GM21529 (cell line): ENCODE measurements around the gene SRP68.
"Not testable (repeated sequence)": the region's sequence is repeated elsewhere in the genome, so short reads cannot be mapped to it uniquely, and the experiment has no call there.

Experiments
- ATAC-seq: cut with Tn5 transposase; IDR thresholded peaks from one replicate; pipeline ENCODE4 v1.9.1; 2021; ENCODE audit not compliant: unreplicated experiment

Gene SRP68

DNA sequence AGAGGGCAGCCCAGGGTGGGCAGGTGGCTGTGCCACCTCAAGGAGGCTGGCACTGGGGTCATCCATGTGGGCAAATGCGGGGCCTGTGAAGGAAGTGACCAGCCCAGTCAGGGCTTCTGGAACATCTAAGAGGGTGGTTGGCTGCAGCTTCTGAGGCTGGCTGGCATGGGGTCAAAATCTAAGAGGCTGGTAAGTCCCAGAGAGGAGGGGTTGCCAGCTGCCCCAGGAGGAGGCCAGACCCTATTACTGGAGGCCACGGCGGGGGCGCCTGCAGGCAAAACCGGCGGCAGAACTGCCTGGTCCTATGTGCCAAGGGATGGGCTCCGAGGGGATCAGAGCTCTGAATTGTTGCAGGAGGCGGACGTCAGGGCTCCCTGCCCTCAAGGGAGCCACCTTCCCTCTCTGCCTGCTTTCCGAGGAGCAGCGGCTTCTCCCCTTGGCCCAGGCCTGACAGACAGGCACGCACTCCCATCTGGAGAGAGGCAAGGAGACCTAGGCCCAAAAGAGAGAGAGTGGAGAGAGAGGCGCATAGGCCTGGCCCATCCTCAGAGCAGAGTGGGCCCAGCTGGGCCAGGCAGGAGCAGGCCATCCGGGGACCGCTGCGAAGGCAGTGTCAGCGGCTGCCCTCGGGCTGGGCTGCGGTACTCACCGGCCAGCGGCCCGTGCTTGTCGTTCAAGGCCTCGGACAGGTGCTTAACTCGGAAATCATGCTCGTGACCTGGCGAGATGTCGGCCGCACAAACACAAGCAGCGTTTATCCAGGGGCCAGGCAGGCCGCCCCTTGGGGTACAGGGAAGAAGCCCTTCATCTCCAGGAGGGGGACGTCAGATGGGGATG is 17.6 kb upstream of the SRP68 start:
- no peak for ATAC-seq

DNA sequence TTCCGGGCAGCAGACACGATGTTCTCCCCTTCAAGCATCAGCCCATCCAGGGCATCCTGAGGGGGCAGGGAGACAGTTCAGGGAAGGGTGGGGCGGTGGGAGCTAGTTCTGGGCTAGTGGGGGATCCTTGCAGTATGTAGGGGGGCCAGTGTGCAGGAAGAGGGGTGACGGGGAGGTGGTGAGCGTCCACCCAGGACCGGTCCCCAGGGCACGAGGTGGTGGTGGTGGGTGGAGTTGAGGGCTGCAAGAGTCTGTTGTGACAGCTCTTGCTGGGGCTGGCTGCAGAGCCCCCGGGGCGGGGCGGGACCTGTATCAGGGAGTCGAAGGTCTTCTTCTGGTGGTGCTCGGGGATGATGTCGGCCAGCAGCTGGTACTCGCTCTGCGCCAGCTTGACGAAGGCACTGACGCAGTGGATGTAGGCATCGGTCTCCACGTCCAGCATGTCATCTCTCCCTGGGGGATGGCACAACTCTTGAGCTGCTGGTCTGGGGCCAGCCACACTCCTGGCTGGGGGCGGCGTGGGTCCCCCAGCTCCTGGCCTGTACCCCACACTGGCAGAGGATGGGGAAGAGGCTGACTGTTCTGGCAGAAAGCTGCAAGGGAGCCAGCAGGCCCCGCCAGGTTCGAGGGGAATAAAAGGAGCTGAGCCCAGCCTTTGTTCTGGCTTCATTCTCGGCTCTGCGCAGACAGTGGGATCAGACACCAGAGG is 16.7 kb upstream of the SRP68 start:
- no peak for ATAC-seq

DNA sequence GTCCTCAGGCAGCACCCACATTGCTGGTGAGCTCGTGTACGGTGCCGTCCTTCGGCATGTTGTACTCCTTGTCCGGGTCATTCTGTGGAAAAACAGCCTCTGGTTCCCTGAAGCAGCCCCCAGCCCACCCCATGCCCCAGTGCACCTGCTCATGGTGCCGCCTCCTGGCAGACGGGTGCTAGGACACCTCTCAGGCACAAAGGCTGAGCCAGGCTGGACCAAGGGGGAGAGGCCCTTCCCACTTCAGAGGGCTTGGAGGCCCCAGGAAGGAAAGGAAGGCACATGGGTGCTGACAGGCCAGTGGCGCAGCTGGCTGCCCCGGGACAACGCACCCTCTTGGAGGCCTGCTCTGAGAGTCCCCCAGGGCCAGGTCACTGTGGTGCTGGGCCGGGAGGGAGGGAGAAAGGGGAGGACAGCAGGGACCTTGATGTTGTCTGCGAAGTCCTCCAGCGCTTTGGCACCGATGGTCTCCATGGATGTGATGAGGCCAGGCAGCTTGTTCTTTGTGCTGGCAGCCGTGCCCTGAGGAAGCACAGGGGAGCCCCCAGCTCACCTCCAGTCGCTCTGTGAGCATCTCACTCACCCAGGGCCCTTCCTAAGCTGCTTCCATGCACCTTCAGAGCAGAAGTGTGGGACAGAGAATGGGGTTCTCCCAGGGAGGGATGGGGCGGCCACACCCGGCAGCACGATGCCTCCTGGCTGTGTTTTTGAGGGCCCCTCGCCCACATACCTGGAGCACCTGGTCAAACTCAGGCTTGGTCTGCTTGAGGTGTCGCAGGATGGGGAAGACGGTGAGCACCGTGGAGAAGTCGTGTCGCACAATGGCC is 15.9 kb upstream of the SRP68 start:
- ATAC-seq, result no peak

DNA sequence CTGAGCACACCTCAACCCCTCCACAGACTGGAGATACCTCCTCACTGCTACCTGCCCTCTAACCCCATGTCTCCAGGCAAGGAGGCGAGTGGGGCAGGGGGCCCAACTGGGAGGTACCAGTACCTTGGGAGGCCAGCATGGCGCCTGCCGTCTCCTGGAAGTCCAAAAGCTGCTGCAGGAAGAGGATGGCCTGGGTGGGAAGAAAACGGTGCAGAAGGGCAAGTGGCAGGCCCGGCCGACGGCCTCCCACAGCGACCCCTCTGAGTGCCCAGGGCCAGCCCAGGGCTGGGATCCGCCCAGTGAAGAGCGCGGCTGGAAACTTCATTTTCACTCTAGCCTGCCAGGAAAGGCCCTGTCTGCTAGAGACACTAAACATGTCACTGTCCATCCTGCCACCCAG is 15.2 kb upstream of the SRP68 start:
- ATAC-seq, result no peak

DNA sequence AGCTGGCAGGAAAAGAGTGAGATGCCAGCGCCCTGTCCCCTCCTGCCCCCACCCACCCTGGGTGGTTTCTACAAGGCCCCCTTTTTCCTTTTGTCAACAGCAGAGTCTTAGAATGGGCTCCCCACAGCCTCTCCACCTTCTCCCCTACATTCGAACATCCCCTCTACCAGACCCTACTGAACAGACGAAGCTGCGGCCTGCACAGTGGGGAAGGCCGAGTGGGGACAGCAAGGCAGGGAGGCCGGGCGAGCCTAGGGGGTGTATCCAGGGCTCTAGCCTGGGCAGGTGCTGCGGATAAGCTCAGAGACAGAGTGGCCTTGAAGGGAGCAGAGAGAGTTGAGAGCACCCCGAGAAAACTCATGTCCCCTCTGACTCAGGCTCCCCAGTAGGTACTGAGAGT is 14.1 kb upstream of the SRP68 start:
- no peak for ATAC-seq

DNA sequence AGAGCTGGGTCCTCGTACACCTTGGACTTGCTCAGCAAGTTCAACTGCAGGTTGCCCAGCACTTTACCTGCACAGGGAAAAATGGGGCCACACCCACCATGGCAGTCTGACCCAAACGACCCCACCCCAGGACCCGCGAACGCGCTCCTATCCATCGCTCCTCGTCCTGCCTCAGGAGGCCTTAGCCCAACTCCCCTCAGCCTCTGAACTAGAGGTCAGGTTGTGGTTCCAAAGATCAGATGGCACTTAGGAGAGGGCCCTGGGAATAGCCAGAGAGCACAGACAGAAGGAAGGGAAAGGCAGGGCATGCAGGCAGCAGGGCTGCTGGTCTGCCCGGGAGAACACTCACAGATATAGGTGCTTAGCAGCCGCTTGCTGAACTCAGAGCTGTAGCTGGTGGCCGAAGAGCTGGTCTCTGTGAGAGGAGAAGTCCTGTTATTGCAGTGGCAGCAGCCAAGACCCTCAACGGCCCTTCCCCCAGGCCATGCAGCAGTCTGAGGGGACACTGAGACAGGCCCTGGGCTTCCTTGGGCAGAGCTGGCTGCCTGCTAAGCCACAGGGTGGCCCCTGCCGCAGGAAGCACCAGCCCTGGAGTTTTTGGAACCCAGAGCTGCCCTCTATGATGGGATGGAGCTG is 13.5 kb upstream of the SRP68 start:
- no peak for ATAC-seq

DNA sequence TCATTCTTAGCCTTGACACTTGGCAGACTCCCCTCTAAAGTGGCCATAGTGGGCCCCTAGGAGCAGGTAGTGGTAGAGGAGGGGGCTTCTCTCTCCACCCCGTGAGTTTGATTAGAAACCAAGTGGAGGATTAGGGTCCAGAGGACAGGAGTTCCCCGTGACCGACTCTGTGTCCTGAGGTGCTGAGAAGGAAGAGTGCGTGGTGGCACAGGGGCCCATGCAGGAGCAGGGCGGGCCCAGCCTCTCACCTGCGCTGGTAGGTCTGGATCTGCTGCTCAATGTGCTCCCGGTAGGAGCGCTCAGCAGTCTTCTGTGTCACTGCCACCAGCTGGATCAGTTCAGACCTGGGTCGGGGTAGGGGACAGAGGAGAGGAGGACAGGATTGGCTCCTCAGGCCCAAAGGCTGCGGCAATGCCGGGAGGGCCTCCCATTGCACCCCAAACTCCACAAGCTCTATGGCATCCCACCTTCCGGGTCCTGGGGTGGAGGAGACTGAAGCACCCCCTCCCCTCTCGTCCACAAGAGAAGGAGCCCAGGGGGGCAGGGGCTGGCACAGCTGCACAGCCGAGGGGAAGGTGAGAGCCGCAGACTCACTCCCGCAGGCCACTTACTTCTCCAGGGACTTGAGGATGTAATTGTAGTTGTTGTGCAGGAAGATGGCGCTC is 12.9 kb upstream of the SRP68 start:
- ATAC-seq, result no peak

DNA sequence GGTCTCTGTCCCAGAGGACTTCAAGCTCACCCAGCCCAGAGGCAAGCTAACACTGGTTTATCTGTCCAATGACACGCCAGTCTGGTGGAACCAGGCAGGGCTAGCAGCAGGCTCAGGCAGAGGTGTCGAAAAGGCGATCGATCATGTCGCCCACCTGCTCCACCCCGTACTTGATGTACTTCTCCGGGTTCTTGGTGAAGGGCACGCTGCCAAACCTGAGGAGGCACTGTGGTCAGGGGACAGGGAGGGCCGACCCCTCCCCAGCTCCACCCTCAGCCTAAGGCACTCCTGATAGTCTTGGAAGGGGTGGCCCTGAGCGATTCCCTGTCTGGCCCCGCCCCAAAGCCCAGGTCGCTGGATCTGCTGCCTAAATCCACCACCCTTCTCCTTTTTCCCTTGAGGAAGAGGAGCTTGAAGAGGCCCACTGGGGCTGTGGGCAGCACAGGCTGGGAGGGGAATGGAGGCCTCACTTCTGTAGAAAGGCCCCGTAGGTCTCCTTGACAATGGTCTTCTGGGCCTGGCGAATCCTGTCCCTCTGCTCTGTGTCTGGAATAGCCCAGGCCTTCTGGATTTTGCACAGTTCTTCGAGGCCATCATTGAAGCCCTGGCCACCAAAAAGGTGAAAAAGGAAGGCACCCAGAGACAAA is 11.3 kb upstream of the SRP68 start:
- ATAC-seq, result no peak

DNA sequence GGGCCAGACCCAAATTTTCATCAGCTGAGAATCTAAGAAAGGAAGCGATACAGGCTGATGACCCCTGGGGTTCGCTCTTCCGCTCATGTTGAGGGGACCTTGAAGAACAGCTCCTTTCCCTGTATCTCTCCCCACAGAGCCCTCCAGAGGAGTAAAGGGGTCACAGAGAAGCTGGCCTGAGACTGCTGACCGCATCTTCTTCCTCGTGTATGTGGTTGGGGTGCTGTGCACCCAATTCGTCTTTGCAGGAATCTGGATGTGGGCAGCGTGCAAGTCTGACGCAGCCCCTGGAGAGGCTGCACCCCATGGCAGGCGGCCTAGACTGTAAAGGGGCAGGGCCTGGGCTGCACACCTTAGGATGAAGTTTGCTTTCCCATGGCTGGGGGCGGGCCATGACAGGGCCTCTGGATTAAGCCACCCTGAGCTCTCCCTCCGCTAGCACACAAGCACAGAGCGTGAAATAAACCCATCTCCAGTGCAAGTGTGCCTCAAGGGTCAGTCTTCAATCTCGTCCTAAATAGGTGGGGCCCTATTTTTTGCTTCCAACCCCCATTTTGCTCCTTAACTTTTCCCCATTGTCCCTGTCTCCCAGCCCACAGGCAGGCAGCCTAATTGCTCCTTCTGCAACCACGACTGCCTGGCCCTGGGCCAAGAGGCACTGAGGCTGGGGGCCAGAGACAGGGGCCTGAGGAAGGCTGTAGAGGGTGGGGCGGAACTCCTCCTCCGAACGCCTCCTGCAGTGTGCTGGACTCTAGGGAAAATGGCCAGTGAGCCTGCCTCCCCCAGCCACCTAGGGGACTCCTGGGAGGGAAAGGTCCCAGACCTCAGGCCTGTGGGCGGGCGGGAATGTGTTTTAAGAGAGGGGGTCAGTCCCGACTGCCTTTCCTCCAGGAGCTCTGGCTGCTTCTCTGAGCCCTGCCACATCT is 10.3 kb upstream of the SRP68 start:
- ATAC-seq, result no peak

DNA sequence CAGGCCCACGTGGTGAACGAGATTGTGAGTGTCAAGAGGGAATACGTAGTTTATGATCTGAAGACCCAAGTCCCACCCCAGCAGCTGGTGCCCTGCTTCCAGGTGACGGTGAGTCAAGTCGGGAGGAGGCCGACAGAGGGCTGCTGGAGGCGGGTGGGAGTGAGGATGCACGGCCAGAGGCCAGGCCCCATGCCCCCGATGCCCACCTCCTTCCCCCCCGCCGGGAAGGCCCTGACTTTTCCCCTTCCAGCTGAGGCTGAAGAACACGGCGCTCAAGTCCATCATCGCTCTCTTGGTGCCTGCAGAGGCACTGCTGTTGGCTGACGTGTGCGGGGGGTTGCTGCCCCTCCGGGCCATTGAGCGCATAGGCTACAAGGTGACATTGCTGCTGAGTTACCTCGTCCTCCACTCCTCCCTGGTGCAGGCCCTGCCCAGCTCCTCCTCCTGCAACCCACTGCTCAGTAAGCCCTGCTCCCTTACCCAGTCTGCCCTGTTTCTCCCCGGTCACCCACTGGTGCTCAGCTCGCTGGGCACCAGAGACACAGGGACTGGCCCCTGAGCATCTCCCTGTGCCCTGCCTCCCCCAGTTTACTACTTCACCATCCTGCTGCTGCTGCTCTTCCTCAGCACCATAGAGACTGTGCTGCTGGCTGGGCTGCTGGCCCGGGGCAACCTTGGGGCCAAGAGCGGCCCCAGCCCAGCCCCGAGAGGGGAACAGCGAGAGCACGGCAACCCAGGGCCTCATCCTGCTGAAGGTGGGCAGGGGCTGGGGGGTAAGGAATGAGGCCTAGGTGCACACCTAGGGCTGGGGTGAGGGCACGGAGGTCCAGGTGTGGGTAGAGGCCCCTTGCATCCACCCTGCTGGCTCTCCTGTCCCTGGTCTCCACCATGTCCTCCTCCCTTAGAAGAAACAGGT is 9.2 kb upstream of the SRP68 start:
- no peak for ATAC-seq

DNA sequence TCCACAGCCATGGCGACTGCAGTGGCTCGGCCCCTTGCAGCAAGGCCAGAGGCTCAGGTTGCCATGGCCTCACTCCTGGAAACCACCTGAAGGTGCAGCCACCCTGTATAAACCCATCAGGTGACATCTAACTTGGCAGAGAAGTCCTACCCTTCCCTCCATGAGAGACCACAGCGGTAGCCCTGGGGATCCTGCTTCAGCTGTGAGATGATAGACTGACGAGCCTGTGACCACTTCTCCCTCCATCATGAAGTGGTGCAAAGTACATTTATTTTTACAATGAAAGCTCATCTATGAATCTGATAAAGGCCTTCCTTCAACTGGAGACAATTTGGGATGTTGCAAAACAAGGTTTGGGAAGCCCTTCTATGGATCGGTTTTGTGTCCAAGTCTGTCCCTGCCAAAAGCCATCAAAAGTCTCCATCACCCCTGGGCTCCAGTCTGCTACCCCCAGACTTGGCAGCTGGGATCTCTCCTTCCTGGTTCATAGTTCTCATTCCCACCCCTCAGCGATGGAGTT is 8.5 kb upstream of the SRP68 start:
- ATAC-seq, result no peak

DNA sequence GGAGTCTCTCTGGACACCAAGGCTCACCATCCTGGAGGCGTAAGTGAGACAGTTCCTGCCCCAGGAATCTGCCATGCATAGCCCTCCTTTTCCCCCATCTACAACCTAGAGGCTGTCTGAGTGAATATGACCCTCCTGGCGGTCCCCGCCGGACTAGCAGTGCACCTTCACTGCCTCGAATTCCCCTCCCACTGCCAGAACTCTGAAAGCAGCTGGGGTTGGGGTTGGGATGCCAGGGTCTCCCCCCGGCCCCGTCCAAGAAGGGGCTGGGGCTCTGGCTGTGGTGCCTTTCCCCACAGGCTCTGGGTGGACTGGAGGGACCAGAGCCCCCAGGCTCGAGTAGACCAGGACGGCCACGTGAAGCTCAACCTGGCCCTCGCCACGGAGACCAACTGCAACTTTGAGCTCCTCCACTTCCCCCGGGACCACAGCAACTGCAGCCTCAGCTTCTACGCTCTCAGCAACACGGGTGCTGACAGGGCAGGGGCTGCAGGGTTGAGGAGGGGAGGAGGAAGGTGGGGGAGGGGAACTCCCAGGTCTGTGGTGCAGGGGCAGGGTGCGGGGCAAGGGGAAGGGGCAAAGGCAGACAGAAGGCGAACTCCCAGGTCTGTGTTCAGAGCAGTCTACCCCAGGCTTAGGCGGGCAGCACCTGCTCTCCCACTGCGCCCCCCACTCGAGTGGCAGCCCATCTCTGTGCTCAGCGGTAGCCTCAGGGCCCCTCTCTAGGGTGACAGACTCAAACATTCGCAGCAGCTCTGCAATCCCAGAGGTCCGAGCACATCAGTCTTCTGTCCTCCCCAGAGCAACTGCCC is 7.8 kb upstream of the SRP68 start:
- ATAC-seq, result no peak

DNA sequence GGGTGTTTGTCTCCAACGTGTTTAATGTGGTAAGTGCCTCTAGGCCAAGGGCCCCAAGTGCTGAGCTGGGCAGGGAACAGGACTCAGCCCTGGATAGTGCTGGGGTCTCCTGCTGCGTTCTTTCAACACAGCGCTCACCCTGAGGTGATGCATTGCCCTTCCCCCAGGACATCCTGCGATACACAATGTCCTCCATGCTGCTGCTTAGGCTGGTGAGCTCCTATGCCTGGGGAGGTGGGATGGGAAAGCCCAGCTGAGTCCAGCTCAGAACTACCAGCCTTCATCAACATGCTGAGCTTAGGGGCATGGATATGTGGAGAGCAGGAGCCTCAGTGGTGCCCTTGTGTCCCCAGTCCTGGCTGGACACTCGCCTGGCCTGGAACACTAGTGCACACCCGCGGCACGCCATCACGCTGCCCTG is 7.2 kb upstream of the SRP68 start:
- no peak for ATAC-seq

DNA sequence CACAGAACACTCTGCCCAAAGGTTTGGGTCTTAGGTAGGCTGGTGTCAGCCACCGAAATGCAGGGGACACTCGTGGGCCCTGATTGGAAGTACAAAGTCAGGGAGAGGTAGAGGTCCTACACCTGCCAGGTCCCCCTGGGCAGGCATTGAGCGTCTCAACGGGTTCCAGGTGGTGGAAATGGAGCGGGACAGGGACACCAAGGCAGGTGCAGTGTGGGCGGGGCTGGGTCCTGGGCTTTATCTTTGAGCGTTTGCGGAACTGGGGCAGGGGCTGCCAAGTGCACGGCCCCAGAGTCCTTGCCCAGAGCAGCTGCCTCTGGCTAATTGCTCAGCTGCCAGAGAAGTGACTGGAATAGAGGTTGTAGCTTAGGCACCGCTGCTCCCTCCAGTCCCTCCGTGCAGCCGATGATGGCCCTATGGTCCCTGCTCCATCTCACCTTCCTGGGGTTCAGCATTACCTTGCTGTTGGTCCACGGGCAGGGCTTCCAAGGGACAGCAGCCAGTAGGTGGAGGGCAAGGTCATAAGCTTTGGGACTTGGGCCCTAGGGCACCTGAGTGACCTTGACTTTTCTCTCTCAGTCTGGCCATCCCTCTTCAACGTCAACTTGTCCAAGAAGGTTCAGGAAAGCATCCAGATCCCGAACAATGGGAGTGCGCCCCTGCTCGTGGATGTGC is 6.7 kb upstream of the SRP68 start, which contains the start of gene ZACN:
Gene ZACN, plus strand, starts transcription at position 323 of the 675 bp plus-strand sequence. Its CDS starts 83 bp downstream, at position 406.
- no peak for ATAC-seq

DNA sequence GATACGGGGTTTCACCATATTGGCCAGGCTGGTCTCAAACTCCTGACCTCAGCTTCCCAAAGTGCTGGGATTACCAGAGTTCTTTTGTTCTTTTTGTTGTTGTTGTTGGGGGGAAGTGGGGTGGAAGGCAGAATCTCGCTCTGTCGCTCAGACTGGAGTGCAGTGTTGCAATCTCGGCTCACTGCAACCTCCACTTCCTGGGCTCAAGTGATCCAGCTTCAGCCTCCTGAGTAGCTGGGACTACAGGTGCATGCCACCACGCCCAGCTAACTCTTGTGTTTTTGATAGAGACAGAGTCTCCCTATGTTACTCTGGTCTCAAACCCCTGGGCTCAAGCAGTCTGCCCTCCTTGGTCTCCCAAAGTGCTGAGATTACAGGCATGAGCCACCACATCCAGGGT is 6.1 kb upstream of the SRP68 start:
- ATAC-seq, result not testable (repeated sequence)

DNA sequence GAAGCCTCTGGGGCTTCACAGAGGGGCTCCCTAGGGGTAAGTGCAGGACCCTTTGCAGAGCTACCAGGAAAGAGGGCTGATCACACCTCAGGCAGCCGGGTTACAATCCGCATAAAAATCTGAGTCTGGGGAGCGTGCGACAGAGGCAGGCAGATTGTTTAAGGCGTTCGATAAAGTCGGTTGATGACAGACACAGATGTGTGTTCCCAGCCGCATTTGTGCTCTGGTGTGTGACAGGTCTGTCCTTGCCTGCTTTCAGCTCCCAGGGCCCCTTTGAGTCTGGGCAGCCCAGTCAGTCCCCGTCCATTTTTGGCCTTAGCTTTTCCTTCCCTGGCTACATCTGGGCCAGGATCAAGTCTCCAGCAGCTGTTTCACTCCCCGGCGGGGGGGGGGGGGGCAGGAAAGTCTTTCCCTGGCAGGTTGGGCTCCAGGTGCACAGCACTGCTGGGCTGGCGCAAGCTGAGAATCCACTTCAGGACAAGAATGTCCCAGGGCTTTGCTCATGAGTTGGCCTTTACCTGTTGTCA is 5.3 kb upstream of the SRP68 start:
- ATAC-seq, result no peak
